ENCODE measurements around the gene TMEM86B. TPM values are rescaled to one million over a fixed set of nuclear protein-coding genes. Genes with fewer than 3 reads are reported as not detected.

The TMEM86B gene, protein sequence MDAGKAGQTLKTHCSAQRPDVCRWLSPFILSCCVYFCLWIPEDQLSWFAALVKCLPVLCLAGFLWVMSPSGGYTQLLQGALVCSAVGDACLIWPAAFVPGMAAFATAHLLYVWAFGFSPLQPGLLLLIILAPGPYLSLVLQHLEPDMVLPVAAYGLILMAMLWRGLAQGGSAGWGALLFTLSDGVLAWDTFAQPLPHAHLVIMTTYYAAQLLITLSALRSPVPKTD
- 1.1 and 2.4 TPM in 2 replicates for total RNA-seq

DNA sequence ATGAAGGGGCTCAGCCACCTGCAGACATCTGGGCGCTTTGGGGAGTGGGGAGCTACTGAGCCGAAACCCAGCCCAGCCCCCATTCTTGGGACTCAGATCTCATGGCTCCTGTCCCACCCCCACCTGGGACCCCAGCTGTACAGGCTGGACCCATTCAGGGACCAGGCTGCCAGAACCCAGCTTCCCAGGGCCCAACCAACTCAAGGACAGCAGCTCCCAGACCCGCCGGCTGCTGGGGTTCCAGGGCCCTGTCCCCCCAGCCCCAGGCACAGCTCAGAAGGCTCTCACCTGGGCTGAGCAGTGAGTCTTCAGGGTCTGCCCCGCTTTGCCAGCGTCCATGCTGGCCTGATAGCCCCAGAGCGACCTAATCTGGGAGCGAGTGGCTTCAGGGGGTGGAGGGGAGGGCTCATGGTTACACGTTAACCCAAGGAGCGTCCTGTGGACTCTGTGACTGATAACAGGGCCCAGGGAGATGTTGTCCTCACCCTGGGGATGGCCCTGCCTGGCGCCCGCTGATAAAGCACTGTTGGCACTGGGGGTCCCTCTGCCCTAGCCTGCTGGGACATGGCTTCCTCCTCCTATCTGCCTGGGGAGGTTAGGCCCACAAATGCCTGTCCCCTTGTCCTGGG lies at the start of gene TMEM86B:
TMEM86B (minus strand) TSS at position 361 of the 629 bp plus-strand sequence; CDS start at position 339, 22 bp downstream.

DNA sequence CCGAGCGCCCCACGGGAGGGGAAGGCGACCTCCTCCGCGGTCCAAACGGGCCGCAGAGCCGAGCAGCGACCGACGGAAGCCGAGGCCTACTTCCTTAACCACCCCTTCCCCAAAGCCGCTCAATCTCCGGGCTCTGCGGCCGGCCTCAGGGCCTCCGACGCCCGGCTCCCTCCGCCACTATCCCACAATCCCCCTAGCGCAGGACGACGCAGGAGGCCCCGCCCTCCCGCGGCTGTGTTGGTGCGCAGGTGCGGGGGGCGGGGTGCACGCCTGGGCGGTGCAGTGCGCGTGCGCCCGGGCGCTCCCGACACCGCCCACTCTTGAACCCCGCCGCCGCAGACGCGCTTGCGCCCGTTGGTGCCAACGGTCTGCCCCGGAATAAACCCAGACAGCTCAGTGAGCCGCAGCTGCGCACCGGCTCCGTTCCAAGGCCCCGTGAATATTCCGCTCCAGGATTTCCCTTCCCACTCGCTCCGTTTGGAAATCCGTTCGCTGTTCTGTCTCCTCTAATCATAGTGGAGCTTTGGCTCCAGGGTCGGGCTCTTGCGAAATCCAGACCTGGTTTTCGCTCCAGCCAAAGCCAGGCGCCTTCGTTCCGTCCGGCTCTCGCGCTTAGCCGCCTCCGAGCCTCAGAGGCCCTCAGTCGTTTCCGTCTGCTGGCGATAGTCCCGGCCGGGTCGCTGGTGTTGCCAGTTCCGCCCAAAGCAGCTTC lies 30.4 kb upstream of the TMEM86B start, which contains the start of gene PPP6R1:
PPP6R1 (minus strand) TSS at position 190 of the 712 bp plus-strand sequence. CDS start 11,914 bp downstream, outside the sequence.

DNA sequence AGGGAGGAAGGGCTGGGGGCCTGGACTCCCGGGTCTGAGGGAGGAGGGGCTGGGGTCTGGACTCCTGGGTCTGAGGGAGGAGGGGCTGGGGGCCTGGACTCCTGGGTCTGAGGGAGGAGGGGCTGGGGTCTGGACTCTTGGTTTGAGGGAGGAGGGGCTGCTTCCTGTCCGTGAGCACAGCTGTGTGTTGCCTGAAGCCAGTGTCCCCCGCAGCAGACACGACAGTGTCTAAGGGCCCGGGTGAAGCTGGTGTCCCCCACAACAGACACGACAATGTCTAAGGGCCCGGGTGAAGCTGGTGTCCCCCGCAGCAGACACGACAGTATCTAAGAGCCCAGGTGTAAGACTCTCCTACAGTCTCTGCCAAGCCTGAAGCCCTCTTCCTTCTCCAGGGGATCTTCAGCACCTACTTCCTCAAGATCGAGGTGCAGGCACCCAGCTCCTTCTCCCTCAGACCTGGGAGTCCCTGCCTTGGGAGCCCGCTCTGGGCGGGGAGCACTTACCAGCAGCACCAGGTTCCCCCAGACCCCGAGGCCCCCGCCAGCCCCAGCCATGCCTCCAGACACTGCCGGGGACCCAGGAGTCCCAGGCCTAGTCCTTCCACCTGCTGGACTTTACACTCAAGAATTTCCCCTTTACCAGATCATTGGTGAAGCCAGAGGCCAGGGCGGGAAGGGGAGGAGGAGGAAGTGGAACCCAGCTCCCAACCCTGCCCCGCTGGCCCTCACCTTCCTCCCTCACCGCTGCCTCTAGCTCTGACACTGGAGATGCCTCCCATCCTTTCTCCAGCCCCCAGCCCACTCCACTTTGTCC lies 19.5 kb downstream of the TMEM86B start, which contains the start of gene PTPRH:
PTPRH (minus strand) TSS at position 622 of the 813 bp plus-strand sequence; CDS start at position 554, 68 bp downstream.

DNA sequence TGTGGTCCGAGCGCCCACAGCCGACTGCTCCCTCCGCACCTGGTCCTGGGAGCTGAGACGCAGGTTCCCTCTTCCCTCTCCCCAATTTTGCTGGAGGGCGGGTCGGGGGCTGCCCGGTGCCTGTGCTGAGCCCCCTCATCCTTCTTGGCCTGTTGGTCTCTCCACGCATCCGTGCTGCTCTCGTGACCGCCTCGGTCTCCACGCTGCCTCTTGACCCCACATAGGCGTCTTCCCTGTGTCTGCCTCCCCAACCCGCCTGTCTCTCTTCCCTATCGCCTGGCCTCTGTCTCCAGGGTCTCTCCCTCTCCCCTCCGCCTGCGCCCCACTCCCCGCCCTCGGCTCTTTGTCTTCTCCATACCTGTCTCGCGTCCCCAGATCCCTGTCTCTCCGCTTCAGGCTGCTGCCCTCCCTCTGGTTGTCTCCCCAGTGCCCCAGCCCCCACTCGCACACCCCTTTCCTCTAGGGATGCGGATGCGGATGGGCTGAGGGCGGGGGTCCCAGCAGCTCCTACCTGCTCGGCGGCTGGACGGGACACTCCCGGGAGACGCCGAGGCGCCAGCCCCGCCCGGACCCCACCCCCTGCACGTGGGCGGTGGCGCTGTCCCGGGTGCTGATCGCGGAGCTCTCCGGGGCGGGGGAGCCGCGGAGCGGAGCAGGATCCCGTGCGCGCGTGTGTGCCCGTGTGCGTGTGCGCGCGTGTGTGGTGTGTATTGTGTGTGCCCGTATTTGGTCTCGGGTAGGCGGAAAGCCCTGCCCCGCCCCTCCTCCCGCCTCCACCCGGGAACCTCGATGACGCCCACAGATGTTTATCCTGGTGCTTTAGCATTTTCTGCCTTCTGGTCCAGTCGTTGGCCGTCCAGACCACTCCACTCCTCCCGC lies 48.7 kb downstream of the TMEM86B start, which contains the start of gene SYT5:
SYT5 (minus strand) TSS at position 684 of the 879 bp plus-strand sequence. CDS start 1,248 bp downstream, outside the sequence.

Other genes with a start within 250 kb of the TMEM86B start
- gene GP6, start 190.5 kb downstream of the TMEM86B start, total RNA-seq = not detected in 2 replicates
- gene RDH13, start 165.6 kb downstream of the TMEM86B start, total RNA-seq = 20.5 and 26.4 TPM in 2 replicates
- gene EPS8L1, start 152.9 kb downstream of the TMEM86B start, total RNA-seq = 112 and 125 TPM in 2 replicates
- gene PPP1R12C, start 111.1 kb downstream of the TMEM86B start, total RNA-seq = 36.5 and 41.4 TPM in 2 replicates
- gene TNNT1, start 79.6 kb downstream of the TMEM86B start, total RNA-seq = 12.3 and 18.7 TPM in 2 replicates
- gene TNNI3, start 71.0 kb downstream of the TMEM86B start, total RNA-seq = not detected in 2 replicates
- 1.1 and 3.1 TPM in 2 replicates for gene DNAAF3, start 62.1 kb downstream of the TMEM86B start, total RNA-seq
- gene SYT5, start 48.5 kb downstream of the TMEM86B start, total RNA-seq = not detected in 2 replicates
- 0.21 TPM in 1 of 2 replicates, not detected in the other for gene PTPRH, start 19.3 kb downstream of the TMEM86B start, total RNA-seq
- gene PPP6R1, start 30.3 kb upstream of the TMEM86B start, total RNA-seq = 38.7 and 50.4 TPM in 2 replicates
- gene HSPBP1, start 51.3 kb upstream of the TMEM86B start, total RNA-seq = 61.6 and 84.8 TPM in 2 replicates
- 1.6 and 5.0 TPM in 2 replicates for gene BRSK1, start 55.2 kb upstream of the TMEM86B start, total RNA-seq
- gene TMEM150B, start 96.6 kb upstream of the TMEM86B start, total RNA-seq = not detected in 2 replicates
- 14.7 and 18.8 TPM in 2 replicates for gene KMT5C, start 111.1 kb upstream of the TMEM86B start, total RNA-seq
- gene COX6B2, start 126.0 kb upstream of the TMEM86B start, total RNA-seq = 0.35 TPM in 1 of 2 replicates, not detected in the other
- gene GARIN5B, start 134.5 kb upstream of the TMEM86B start, total RNA-seq = not detected in 2 replicates
- gene IL11, start 141.7 kb upstream of the TMEM86B start, total RNA-seq = 5.5 and 6.1 TPM in 2 replicates
- not detected in 2 replicates for gene TMEM190, start 148.1 kb upstream of the TMEM86B start, total RNA-seq
- gene TMEM238, start 155.5 kb upstream of the TMEM86B start, total RNA-seq = 11.8 and 33.3 TPM in 2 replicates
- 279 and 544 TPM in 2 replicates for gene RPL28, start 157.2 kb upstream of the TMEM86B start, total RNA-seq
- gene UBE2S, start 179.0 kb upstream of the TMEM86B start, total RNA-seq = 144 and 190 TPM in 2 replicates
- gene SHISA7, start 214.5 kb upstream of the TMEM86B start, total RNA-seq = not detected in 2 replicates
- gene ISOC2, start 232.9 kb upstream of the TMEM86B start, total RNA-seq = 70.7 and 87.7 TPM in 2 replicates
- gene C19orf85, start 236.0 kb upstream of the TMEM86B start, total RNA-seq = not detected in 2 replicates
- 3.7 and 10.4 TPM in 2 replicates for gene ZNF628, start 247.9 kb upstream of the TMEM86B start, total RNA-seq